ENCODE data around the gene ASPHD2. TPM values are rescaled to one million over a fixed set of nuclear protein-coding genes. Genes with fewer than 3 reads are reported as not detected.

Gene ASPHD2
- total RNA-seq, 1 experiment from 2014 or later, result 0.44 TPM

DNA sequence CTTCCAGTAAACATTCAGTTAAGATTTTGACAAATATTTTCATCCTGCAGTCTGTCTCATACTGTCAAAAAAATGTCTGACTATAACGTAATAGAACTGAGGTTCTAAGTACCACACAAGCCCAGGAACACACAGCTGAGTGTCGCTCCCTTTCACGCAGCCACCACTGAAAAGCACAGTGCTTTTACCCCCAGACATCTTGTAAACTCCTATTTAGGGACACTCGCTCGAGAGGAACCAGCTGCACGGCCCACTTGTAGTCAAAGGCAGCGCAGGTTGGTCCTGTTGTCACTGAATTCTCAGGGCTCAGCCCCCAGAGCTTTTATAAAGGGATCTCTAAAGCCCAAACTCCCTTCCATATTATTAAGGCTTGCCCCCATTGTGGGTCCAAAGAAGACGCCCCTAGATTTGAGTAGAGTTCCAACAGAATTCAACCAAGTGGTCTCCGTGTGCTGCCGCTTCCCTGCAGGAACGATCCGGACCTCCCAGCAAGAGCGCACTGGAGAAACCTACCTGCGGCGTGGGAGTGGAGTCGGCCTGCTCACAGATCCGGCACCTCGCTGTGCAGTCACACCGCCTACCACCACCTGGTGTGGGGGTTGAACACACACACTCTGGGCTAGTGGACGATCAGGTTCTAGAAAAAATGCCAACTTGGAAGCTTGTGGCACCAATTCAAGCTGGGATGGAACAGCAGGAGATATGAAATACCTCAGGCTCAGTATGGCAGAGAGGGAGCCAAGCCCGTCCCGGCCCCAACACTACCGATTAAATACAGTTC, 23.4 kb downstream of the ASPHD2 start:
- BruUV-seq (replicated peaks), result no TSS peak
- H3K9me3 ChIP-seq (ENCODE audit: insufficient read depth, low read depth), result no peaks in the 10 kb centered on the region
- ChIA-PET POLR2A (ENCODE audit: unreplicated experiment) (no interaction called here), CTCF (no interaction called here)
- no peak overlapping the region for H3K4me3 ChIP-seq
- H3F3A ChIP-seq (ENCODE audit: insufficient read depth, low read depth), result no peaks in the 10 kb centered on the region
- no peak overlapping the region for H3K4me2 ChIP-seq
- no peaks in the 10 kb centered on the region for H4K20me1 ChIP-seq (ENCODE audit: insufficient read depth)
- no peak overlapping the region for H2AFZ ChIP-seq
- no peak overlapping the region for H3K27ac ChIP-seq
- no peaks in the 10 kb centered on the region for H3K4me1 ChIP-seq (replicated peaks; ENCODE audit: insufficient read depth)
- intact Hi-C loops (cut with micrococcal nuclease; ENCODE audit: unreplicated experiment), result no loop called here
- no peak for DNase-seq
- TF ChIP-seq EZH2 (IDR thresholded peaks at IDR 0.05; ENCODE audit: low read depth), result no peak
- TF ChIP-seq, protein P1, sequence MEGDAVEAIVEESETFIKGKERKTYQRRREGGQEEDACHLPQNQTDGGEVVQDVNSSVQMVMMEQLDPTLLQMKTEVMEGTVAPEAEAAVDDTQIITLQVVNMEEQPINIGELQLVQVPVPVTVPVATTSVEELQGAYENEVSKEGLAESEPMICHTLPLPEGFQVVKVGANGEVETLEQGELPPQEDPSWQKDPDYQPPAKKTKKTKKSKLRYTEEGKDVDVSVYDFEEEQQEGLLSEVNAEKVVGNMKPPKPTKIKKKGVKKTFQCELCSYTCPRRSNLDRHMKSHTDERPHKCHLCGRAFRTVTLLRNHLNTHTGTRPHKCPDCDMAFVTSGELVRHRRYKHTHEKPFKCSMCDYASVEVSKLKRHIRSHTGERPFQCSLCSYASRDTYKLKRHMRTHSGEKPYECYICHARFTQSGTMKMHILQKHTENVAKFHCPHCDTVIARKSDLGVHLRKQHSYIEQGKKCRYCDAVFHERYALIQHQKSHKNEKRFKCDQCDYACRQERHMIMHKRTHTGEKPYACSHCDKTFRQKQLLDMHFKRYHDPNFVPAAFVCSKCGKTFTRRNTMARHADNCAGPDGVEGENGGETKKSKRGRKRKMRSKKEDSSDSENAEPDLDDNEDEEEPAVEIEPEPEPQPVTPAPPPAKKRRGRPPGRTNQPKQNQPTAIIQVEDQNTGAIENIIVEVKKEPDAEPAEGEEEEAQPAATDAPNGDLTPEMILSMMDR (conservative IDR thresholded peaks at IDR 0.05), result no peak
- no peaks in the 10 kb centered on the region for H3K9me2 ChIP-seq (ENCODE audit: insufficient read depth)
- H3K79me2 ChIP-seq (ENCODE audit: low read depth), result no peaks in the 10 kb centered on the region
- H3K36me3 ChIP-seq (ENCODE audit: low read depth), result no peaks in the 10 kb centered on the region
- no peaks in the 10 kb centered on the region for H3K27me3 ChIP-seq (ENCODE audit: insufficient read depth, low read depth)

DNA sequence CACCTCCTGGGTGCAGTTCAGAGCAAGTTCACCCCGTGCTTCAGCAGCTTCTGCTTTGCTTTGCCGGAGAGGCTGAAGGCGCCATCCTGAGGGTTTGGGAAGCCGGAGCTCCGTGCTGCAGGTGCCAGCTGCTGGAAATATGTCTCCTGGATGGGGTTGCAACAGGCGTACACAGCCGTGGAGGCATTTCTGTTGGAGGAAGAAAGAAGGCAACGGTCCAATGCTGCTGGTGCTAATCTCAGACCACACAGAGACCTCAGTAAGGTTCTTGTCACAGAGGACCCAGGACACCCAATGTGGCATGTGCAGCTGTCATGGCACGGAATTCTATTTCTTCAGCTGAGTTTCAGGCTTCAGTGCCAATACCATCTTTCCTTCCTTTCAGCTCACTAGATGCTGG, 24.2 kb downstream of the ASPHD2 start:
- no TSS peak for BruUV-seq (replicated peaks)
- H3F3A ChIP-seq (ENCODE audit: insufficient read depth, low read depth), result no peaks in the 10 kb centered on the region
- DNase-seq, result no peak
- no peaks in the 10 kb centered on the region for H3K9me3 ChIP-seq (ENCODE audit: insufficient read depth, low read depth)
- no peaks in the 10 kb centered on the region for H3K27me3 ChIP-seq (ENCODE audit: insufficient read depth, low read depth)
- H3K36me3 ChIP-seq (ENCODE audit: low read depth), result no peaks in the 10 kb centered on the region; the same call in 1 of the 2 replicates
- H4K20me1 ChIP-seq (ENCODE audit: insufficient read depth), result no peaks in the 10 kb centered on the region
- H3K79me2 ChIP-seq (ENCODE audit: low read depth), result no peaks in the 10 kb centered on the region
- H3K9me2 ChIP-seq (ENCODE audit: insufficient read depth), result no peaks in the 10 kb centered on the region
- no peak overlapping the region for H3K4me3 ChIP-seq
- H3K4me1 ChIP-seq (replicated peaks; ENCODE audit: insufficient read depth), result no peaks in the 10 kb centered on the region
- no peak overlapping the region for H2AFZ ChIP-seq
- ChIA-PET CTCF (no interaction called here), POLR2A (ENCODE audit: unreplicated experiment) (no interaction called here)
- no peak overlapping the region for H3K27ac ChIP-seq
- TF ChIP-seq EZH2 (IDR thresholded peaks at IDR 0.05; ENCODE audit: low read depth), result no peak
- TF ChIP-seq, protein P1 (conservative IDR thresholded peaks at IDR 0.05), result no peak
- no peak overlapping the region for H3K4me2 ChIP-seq
- intact Hi-C loops (cut with micrococcal nuclease; ENCODE audit: unreplicated experiment), result no loop called here

DNA sequence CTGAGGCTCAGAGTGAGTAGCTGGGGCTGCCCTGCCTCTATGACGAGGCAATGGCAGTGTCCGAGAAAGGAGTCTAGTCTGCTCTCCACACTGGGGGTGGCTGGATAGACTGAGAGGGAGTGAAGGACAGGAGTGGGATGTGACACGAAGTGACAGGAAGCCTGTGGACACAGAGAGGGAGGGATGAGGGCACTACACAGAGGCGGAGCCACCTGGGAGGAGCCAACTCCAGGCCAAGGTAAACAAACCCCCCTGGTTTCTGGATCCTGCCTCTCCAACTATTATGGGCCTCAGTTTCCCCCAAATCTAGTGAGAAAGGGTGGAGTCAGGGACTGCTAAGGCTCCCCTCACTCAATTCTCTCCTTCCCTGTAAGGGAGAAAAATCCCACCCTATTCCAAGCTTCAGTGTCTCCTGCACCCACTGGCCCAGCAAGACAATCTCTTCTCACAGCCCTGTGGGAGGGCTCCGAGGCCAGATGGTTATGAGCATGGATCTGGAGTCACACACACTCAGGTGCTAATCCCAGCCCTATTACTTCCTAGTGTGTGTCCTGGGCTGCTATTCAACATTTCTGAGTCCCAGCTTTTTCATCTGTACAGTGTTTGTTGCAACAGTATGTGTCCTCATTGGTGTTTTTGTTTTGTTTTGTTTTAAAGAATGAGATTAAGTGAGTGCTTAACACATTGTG, 24.9 kb downstream of the ASPHD2 start:
- TF ChIP-seq, protein P1 (conservative IDR thresholded peaks at IDR 0.05), result no peak
- TF ChIP-seq EZH2 (IDR thresholded peaks at IDR 0.05; ENCODE audit: low read depth), result no peak
- Histone ChIP-seq H3K79me2 (ENCODE audit: low read depth) (no peaks in the 10 kb centered on the region), H3K9me3 (ENCODE audit: insufficient read depth, low read depth) (no peaks in the 10 kb centered on the region), H4K20me1 (ENCODE audit: insufficient read depth) (no peaks in the 10 kb centered on the region), H2AFZ (no peak overlapping the region), H3K27me3 (ENCODE audit: insufficient read depth, low read depth) (no peaks in the 10 kb centered on the region), H3K4me1 (replicated peaks; ENCODE audit: insufficient read depth) (no peaks in the 10 kb centered on the region), H3K4me2 (no peak overlapping the region), H3K9me2 (ENCODE audit: insufficient read depth) (no peaks in the 10 kb centered on the region), H3F3A (ENCODE audit: insufficient read depth, low read depth) (no peaks in the 10 kb centered on the region), H3K4me3 (no peak overlapping the region), H3K27ac (no peak overlapping the region), H3K36me3 (ENCODE audit: low read depth) (no peaks in the 10 kb centered on the region; the same call in 1 of the 2 replicates)
- intact Hi-C loops (cut with micrococcal nuclease; ENCODE audit: unreplicated experiment), result no loop called here
- CTCF ChIA-PET, result no interaction called here
- POLR2A ChIA-PET (ENCODE audit: unreplicated experiment), result no interaction called here
- BruUV-seq (replicated peaks), result no TSS peak
- DNase-seq, result no peak

All from PC-9 (cell line).